DOHH2 (cell line): ENCODE data around the gene NRF1.
A peak's percentile ranks its signal among the peaks of the same experiment; 100 is the strongest.

Source experiments
- H3F3A ChIP-seq: fragments of 200-600 bp; sonication (generic), shearing (Covaris generic); 2 replicates; pipeline ENCODE4 v1.6.0; 2016; ENCODE audit warnings: antibody characterized with exemption, mild to moderate bottlenecking; ENCODE audit not compliant: control insufficient read depth, insufficient read depth
- H3K27ac ChIP-seq: fragments of 200-600 bp; sonication (generic); 2 replicates; pipeline ENCODE4 v1.5.1; 2014; ENCODE audit warnings: low read depth, mild to moderate bottlenecking, low read length, moderate library complexity
- H3K27me3 ChIP-seq: fragments of 200-600 bp; sonication (generic); 2 replicates; pipeline ENCODE4 v1.6.1; 2014; ENCODE audit warnings: mild to moderate bottlenecking, low read length, mixed read lengths; ENCODE audit not compliant: control insufficient read depth
- H3K36me3 ChIP-seq: fragments of 200-600 bp; sonication (generic); 2 replicates; pipeline ENCODE4 v1.6.1; 2014; ENCODE audit warnings: mild to moderate bottlenecking, low read length, moderate library complexity, mixed read lengths; ENCODE audit not compliant: control insufficient read depth
- H3K4me1 ChIP-seq: fragments of 200-600 bp; sonication (generic); 2 replicates; pipeline ENCODE4 v1.6.1; 2014; ENCODE audit warnings: mild to moderate bottlenecking, low read length, mixed read lengths; ENCODE audit not compliant: control insufficient read depth
- H3K4me2 ChIP-seq: fragments of 200-600 bp; sonication (generic); 2 replicates; pipeline ENCODE4 v1.6.0; 2014; ENCODE audit warnings: mild to moderate bottlenecking, low read length, moderate library complexity
- H3K4me3 ChIP-seq: fragments of 200-600 bp; sonication (generic); 2 replicates; pipeline ENCODE4 v1.5.1; 2014; ENCODE audit warnings: mild to moderate bottlenecking, low read length, mixed read lengths
- H3K79me2 ChIP-seq: fragments of 200-600 bp; sonication (generic); 2 replicates; pipeline ENCODE4 v1.6.1; 2014; ENCODE audit warnings: mild to moderate bottlenecking, low read length, mixed read lengths; ENCODE audit not compliant: control insufficient read depth
- H3K9me2 ChIP-seq: fragments of 200-600 bp; sonication (generic); replicated peaks from 2 replicates; pipeline ENCODE4 v1.6.1; 2014; ENCODE audit warnings: mild to moderate bottlenecking, low read length, mixed read lengths; ENCODE audit not compliant: control insufficient read depth
- H3K9me3 ChIP-seq: fragments of 200-600 bp; sonication (generic); 2 replicates; pipeline ENCODE4 v1.6.1; 2014; ENCODE audit warnings: antibody characterized with exemption, low read length, mixed read lengths; ENCODE audit not compliant: control insufficient read depth, insufficient read depth
- H4K20me1 ChIP-seq: fragments of 200-600 bp; sonication (generic); 2 replicates; pipeline ENCODE4 v1.6.0; 2014; ENCODE audit warnings: low read depth, mild to moderate bottlenecking, antibody characterized with exemption, low read length, moderate library complexity; ENCODE audit not compliant: control insufficient read depth, insufficient read depth
- CTCF ChIP-seq: fragments of 200-600 bp; sonication (generic); IDR thresholded peaks from one replicate; pipeline ENCODE4 v1.5.1; 2014; ENCODE audit warnings: antibody characterized with exemption, mild to moderate bottlenecking, low read depth, low read length; ENCODE audit not compliant: poor library complexity, severe bottlenecking
- EZH2phosphoT487 ChIP-seq: fragments of 200-600 bp; sonication (generic); IDR thresholded peaks from 2 replicates; pipeline ENCODE4 v1.6.1; 2017; ENCODE audit warnings: borderline replicate concordance, mild to moderate bottlenecking, antibody characterized with exemption, low read length, moderate library complexity, mixed read lengths

The NRF1 gene

GRCh38 chr7:129782818-129783583 lies 171.5 kb downstream of the NRF1 start:
- H3K36me3 ChIP-seq, result no peaks in the 10 kb centered on the region
- H3K4me1 ChIP-seq, result peaks cover 46% of the 10 kb centered on the region
- H3K27ac ChIP-seq, result no peak overlapping the region
- peaks cover 88% of the 10 kb centered on the region for H3K27me3 ChIP-seq
- no peak overlapping the region for H3K4me3 ChIP-seq
- peaks cover 18% of the 10 kb centered on the region; the same call in 1 of the 2 replicates for H4K20me1 ChIP-seq
- peaks cover 2% of the 10 kb centered on the region; the same call in 1 of the 2 replicates for H3F3A ChIP-seq
- no peaks in the 10 kb centered on the region for H3K9me3 ChIP-seq
- TF ChIP-seq CTCF, result no peak
- TF ChIP-seq EZH2phosphoT487, result no peak
- no peaks in the 10 kb centered on the region for H3K79me2 ChIP-seq
- H3K4me2 ChIP-seq, result no peak overlapping the region
- H3K9me2 ChIP-seq, result no peaks in the 10 kb centered on the region

GRCh38 chr7:129783584-129783919 lies 172.0 kb downstream of the NRF1 start:
- Histone ChIP-seq H3K9me3 (no peaks in the 10 kb centered on the region), H3K27ac (no peak overlapping the region), H3K4me2 (no peak overlapping the region), H3K36me3 (no peaks in the 10 kb centered on the region), H3F3A (peaks cover 2% of the 10 kb centered on the region; the same call in 1 of the 2 replicates), H3K4me3 (no peak overlapping the region), H3K79me2 (no peaks in the 10 kb centered on the region), H3K4me1 (peaks cover 46% of the 10 kb centered on the region), H3K27me3 (peaks cover 88% of the 10 kb centered on the region), H4K20me1 (peaks cover 17% of the 10 kb centered on the region; the same call in 1 of the 2 replicates), H3K9me2 (no peaks in the 10 kb centered on the region)
- TF ChIP-seq CTCF, result no peak
- TF ChIP-seq EZH2phosphoT487, result no peak

GRCh38 chr7:129784437-129784782 lies 172.9 kb downstream of the NRF1 start:
- Histone ChIP-seq H3K9me2 (no peaks in the 10 kb centered on the region), H3K9me3 (no peaks in the 10 kb centered on the region), H3K27ac (no peak overlapping the region), H3K4me2 (peak overlapping the region; percentile 58), H3K4me3 (peak overlapping the region; percentile 25; the same call in 1 of the 2 replicates), H3F3A (peaks cover 2% of the 10 kb centered on the region; the same call in 1 of the 2 replicates), H3K4me1 (peaks cover 39% of the 10 kb centered on the region), H3K79me2 (no peaks in the 10 kb centered on the region), H3K27me3 (peaks cover 80% of the 10 kb centered on the region), H3K36me3 (no peaks in the 10 kb centered on the region), H4K20me1 (peaks cover 13% of the 10 kb centered on the region; the same call in 1 of the 2 replicates)
- no peak for TF ChIP-seq CTCF
- no peak for TF ChIP-seq EZH2phosphoT487
